Ramos (cell line): ENCODE measurements around the gene DHX58.

Experiments used
- in situ Hi-C: fragments of 300-500 bp; cut with MboI; formaldehyde crosslinking; loops from one replicate; pipeline ENCODE4 v1.14.3; 2022; ENCODE audit warnings: low sequenced_read_pairs; ENCODE audit not compliant: unreplicated experiment

Gene DHX58

GRCh38 chr17:42130310-42130936 lies 17.9 kb upstream of the DHX58 start:
- in situ Hi-C loops, result no loop called here

GRCh38 chr17:42129109-42129837 lies 16.8 kb upstream of the DHX58 start:
- in situ Hi-C loops, result no loop called here

GRCh38 chr17:42127414-42127813 lies 14.9 kb upstream of the DHX58 start:
- in situ Hi-C loops, result no loop called here

GRCh38 chr17:42126836-42127235 lies 14.3 kb upstream of the DHX58 start:
- in situ Hi-C loops, result no loop called here

- in situ Hi-C loops, result no loop called here
Measured at GRCh38 chr17:42125565-42125964, 13.1 kb upstream of the DHX58 start.

GRCh38 chr17:42124256-42124655 lies 11.7 kb upstream of the DHX58 start:
- in situ Hi-C loops, result loop anchor here (25.0 kb wide), 1 partner anchor 387 kb away; the partner anchor contains the start of gene HAP1

- in situ Hi-C loops, result loop anchor here (25.0 kb wide), 1 partner anchor 385 kb away; the partner anchor contains the start of gene HAP1
Measured at GRCh38 chr17:42122371-42123303, 10.1 kb upstream of the DHX58 start, which contains the start of gene HSPB9. Gene HSPB9, plus strand, starts transcription at chr17:42122804. Its CDS starts 47 bp downstream, at chr17:42122851.

- in situ Hi-C loops, result loop anchor here (25.0 kb wide), 1 partner anchor 384 kb away; the partner anchor contains the start of gene HAP1
Measured at GRCh38 chr17:42120770-42121769, 8.6 kb upstream of the DHX58 start, which contains the start of gene KAT2A. Gene KAT2A, minus strand, starts transcription at chr17:42121367. Its CDS starts 63 bp downstream, at chr17:42121304.

- in situ Hi-C loops, result loop anchor here (25.0 kb wide), 1 partner anchor 383 kb away; the partner anchor contains the start of gene HAP1
Measured at GRCh38 chr17:42120161-42120769, 7.8 kb upstream of the DHX58 start.

- in situ Hi-C loops, result loop anchor here (25.0 kb wide), 1 partner anchor 382 kb away; the partner anchor contains the start of gene HAP1
Measured at GRCh38 chr17:42119301-42119700, 6.8 kb upstream of the DHX58 start.

- in situ Hi-C loops, result loop anchor here (25.0 kb wide), 1 partner anchor 381 kb away; the partner anchor contains the start of gene HAP1
Measured at GRCh38 chr17:42118545-42118944, 6.0 kb upstream of the DHX58 start.

- in situ Hi-C loops, result loop anchor here (25.0 kb wide), 1 partner anchor 381 kb away; the partner anchor contains the start of gene HAP1
Measured at GRCh38 chr17:42118126-42118510, 5.6 kb upstream of the DHX58 start.

GRCh38 chr17:42117397-42118125 lies 5.0 kb upstream of the DHX58 start:
- in situ Hi-C loops, result loop anchor here (25.0 kb wide), 1 partner anchor 380 kb away; the partner anchor contains the start of gene HAP1

GRCh38 chr17:42116705-42117396 lies 4.3 kb upstream of the DHX58 start:
- in situ Hi-C loops, result loop anchor here (25.0 kb wide), 1 partner anchor 380 kb away; the partner anchor contains the start of gene HAP1

GRCh38 chr17:42114118-42114517 lies 1.6 kb upstream of the DHX58 start:
- in situ Hi-C loops, result loop anchor here (5.0 to 25.0 kb wide), 3 partner anchors 92 to 377 kb away; partner anchors contain the start of genes HAP1 and NKIRAS2

- in situ Hi-C loops, result loop anchor here (5.0 to 25.0 kb wide), 3 partner anchors 91 to 376 kb away; partner anchors contain the start of genes HAP1 and NKIRAS2
Measured at GRCh38 chr17:42113293-42114069, 967 bp upstream of the DHX58 start.
